Measurements from ENCODE around the gene KLC1.

- TF ChIP-seq, protein P1, sequence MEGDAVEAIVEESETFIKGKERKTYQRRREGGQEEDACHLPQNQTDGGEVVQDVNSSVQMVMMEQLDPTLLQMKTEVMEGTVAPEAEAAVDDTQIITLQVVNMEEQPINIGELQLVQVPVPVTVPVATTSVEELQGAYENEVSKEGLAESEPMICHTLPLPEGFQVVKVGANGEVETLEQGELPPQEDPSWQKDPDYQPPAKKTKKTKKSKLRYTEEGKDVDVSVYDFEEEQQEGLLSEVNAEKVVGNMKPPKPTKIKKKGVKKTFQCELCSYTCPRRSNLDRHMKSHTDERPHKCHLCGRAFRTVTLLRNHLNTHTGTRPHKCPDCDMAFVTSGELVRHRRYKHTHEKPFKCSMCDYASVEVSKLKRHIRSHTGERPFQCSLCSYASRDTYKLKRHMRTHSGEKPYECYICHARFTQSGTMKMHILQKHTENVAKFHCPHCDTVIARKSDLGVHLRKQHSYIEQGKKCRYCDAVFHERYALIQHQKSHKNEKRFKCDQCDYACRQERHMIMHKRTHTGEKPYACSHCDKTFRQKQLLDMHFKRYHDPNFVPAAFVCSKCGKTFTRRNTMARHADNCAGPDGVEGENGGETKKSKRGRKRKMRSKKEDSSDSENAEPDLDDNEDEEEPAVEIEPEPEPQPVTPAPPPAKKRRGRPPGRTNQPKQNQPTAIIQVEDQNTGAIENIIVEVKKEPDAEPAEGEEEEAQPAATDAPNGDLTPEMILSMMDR (IDR thresholded peaks at IDR 0.05), result no peak
- no peak for TF ChIP-seq POLR2A (IDR thresholded peaks at IDR 0.05)
Observed at GRCh38 chr14:103726474-103726873, 97.5 kb downstream of the KLC1 start.
